EL (cell line): ENCODE data around the gene ZNF467.

ENCODE experiments used
- DNase-seq: peaks from one replicate; pipeline ENCODE4 v3.0.0-alpha.2; 2016

ZNF467 gene

GRCh38 chr7:149724661-149725425 is 48.5 kb downstream of the ZNF467 start:
- no peak for DNase-seq

- no peak for DNase-seq
Observed at GRCh38 chr7:149723795-149724495, 49.4 kb downstream of the ZNF467 start.

GRCh38 chr7:149723082-149723767 is 50.2 kb downstream of the ZNF467 start:
- no peak for DNase-seq

GRCh38 chr7:149722356-149722957 is 50.9 kb downstream of the ZNF467 start:
- DNase-seq = no peak

- no peak for DNase-seq
Observed at GRCh38 chr7:149721084-149721601, 52.2 kb downstream of the ZNF467 start.

- DNase-seq = no peak
Observed at GRCh38 chr7:149720372-149721083, 52.9 kb downstream of the ZNF467 start.

GRCh38 chr7:149719912-149720335 is 53.5 kb downstream of the ZNF467 start:
- peak; percentile 34 for DNase-seq

- DNase-seq = peak; percentile 80
Observed at GRCh38 chr7:149719050-149719899, 54.1 kb downstream of the ZNF467 start.

GRCh38 chr7:149718730-149719049 is 54.7 kb downstream of the ZNF467 start:
- no peak for DNase-seq

- DNase-seq = no peak
Observed at GRCh38 chr7:149717481-149717880, 55.9 kb downstream of the ZNF467 start.

- DNase-seq = no peak
Observed at GRCh38 chr7:149716932-149717307, 56.5 kb downstream of the ZNF467 start.

GRCh38 chr7:149716007-149716931 is 57.1 kb downstream of the ZNF467 start:
- no peak for DNase-seq

- no peak for DNase-seq
Observed at GRCh38 chr7:149715476-149715875, 57.9 kb downstream of the ZNF467 start.

- DNase-seq = no peak
Observed at GRCh38 chr7:149714910-149715471, 58.4 kb downstream of the ZNF467 start.
